Trophoblast cell (in vitro differentiated cells and primary cell): Measurements from ENCODE around the gene CARD9.

Experiments used
- DNase-seq, 2 donors: peaks; one replicate each; pipeline ENCODE4 v3.0.0-alpha.2; 2016
- H2AFZ ChIP-seq: 2 replicates; pipeline ENCODE4 v1.6.1; 2013; ENCODE audit warnings: low read length, moderate library complexity, mild to moderate bottlenecking; ENCODE audit not compliant: insufficient read depth, poor library complexity
- H2AK5ac ChIP-seq: 2 replicates; pipeline ENCODE4 v1.6.1; 2013; ENCODE audit warnings: mild to moderate bottlenecking, low read length
- H2BK120ac ChIP-seq: 2 replicates; pipeline ENCODE4 v1.6.1; 2013; ENCODE audit warnings: low read length, mild to moderate bottlenecking, moderate library complexity; ENCODE audit not compliant: insufficient read depth, poor library complexity
- H2BK12ac ChIP-seq: 2 replicates; pipeline ENCODE4 v1.6.1; 2013; ENCODE audit warnings: mild to moderate bottlenecking, low read length, moderate library complexity
- H2BK5ac ChIP-seq: 2 replicates; pipeline ENCODE4 v1.6.1; 2013; ENCODE audit warnings: low read length, low read depth, moderate library complexity, mild to moderate bottlenecking; ENCODE audit not compliant: poor library complexity
- H3K14ac ChIP-seq: 2 replicates; pipeline ENCODE4 v1.6.1; 2013; ENCODE audit warnings: mild to moderate bottlenecking, low read length
- H3K18ac ChIP-seq: 2 replicates; pipeline ENCODE4 v1.6.1; 2013; ENCODE audit warnings: mild to moderate bottlenecking, low read length
- H3K23ac ChIP-seq: 2 replicates; pipeline ENCODE4 v1.6.1; 2013; ENCODE audit warnings: low read length
- H3K27ac ChIP-seq: 2 replicates; pipeline ENCODE4 v1.5.1; 2013; ENCODE audit warnings: low read depth, mild to moderate bottlenecking, inconsistent platforms, low read length, moderate library complexity
- H3K27me3 ChIP-seq: 2 replicates; pipeline ENCODE4 v1.6.1; 2013; ENCODE audit warnings: inconsistent platforms, mild to moderate bottlenecking, low read length, moderate library complexity; ENCODE audit not compliant: insufficient read depth
- H3K36me3 ChIP-seq, 2 experiments: 1 replicate in 1 of 2; 2 replicates in 1 of 2; pipeline ENCODE4 v1.6.1; 2013; ENCODE audit warnings: low read length in 2 of 2, mild to moderate bottlenecking in 2 of 2, moderate library complexity in 1 of 2; ENCODE audit not compliant: insufficient read depth in 2 of 2, control insufficient read depth in 1 of 2
- H3K4ac ChIP-seq: 2 replicates; pipeline ENCODE4 v1.6.1; 2013; ENCODE audit warnings: low read depth, mild to moderate bottlenecking, low read length, moderate library complexity
- H3K4me1 ChIP-seq, 2 experiments: 1 replicate in 1 of 2; 2 replicates in 1 of 2; pipeline ENCODE4 v1.6.1; 2013; ENCODE audit warnings: low read length in 2 of 2, mild to moderate bottlenecking in 2 of 2, moderate library complexity in 1 of 2; ENCODE audit not compliant: insufficient read depth in 2 of 2, control insufficient read depth in 1 of 2
- H3K4me2 ChIP-seq: 2 replicates; pipeline ENCODE4 v1.6.1; 2013; ENCODE audit warnings: inconsistent platforms, mild to moderate bottlenecking, low read length, moderate library complexity
- H3K4me3 ChIP-seq: 2 replicates; pipeline ENCODE4 v1.5.1; 2013; ENCODE audit warnings: mild to moderate bottlenecking, low read depth, low read length, inconsistent platforms
- H3K79me1 ChIP-seq: one replicate; pipeline ENCODE4 v1.6.1; 2013; ENCODE audit warnings: low read length
- H3K79me2 ChIP-seq: 2 replicates; pipeline ENCODE4 v1.6.1; 2013; ENCODE audit warnings: low read length, mild to moderate bottlenecking; ENCODE audit not compliant: control insufficient read depth, insufficient read depth, poor library complexity
- H3K9ac ChIP-seq: 2 replicates; pipeline ENCODE4 v1.6.1; 2013; ENCODE audit warnings: mild to moderate bottlenecking, low read length
- H3K9me3 ChIP-seq: 2 replicates; pipeline ENCODE4 v1.6.1; 2013; ENCODE audit warnings: low read depth, mild to moderate bottlenecking, control low read depth, inconsistent platforms, low read length; ENCODE audit not compliant: insufficient read depth
- H4K12ac ChIP-seq: 2 replicates; pipeline ENCODE4 v1.6.1; 2013; ENCODE audit warnings: low read depth, mild to moderate bottlenecking, low read length, moderate library complexity
- H4K8ac ChIP-seq: 2 replicates; pipeline ENCODE4 v1.6.1; 2013; ENCODE audit warnings: low read depth, mild to moderate bottlenecking, low read length, moderate library complexity
- H4K91ac ChIP-seq: one replicate; pipeline ENCODE4 v1.6.1; 2013; ENCODE audit warnings: low read depth, mild to moderate bottlenecking, low read length, moderate library complexity
- WGBS: extraction: QIAGEN DNeasy Blood & Tissue Kit; methylation state at CpG from one replicate; pipeline ENCODE4 v1.1.7; 2013; ENCODE audit warnings: missing lambda C conversion rate; ENCODE audit not compliant: insufficient read length, insufficient coverage; ENCODE audit errors: extremely low coverage; 5-methylcytosine and 5-hydroxymethylcytosine counted together

CARD9 gene

GRCh38 chr9:136341042-136341655 is 32.3 kb downstream of the CARD9 start:
- H3K9me3 ChIP-seq, result no peaks in the 10 kb centered on the region
- no peak overlapping the region for H2BK12ac ChIP-seq
- H3K4me1 ChIP-seq, result peaks cover 19 to 23% of the 10 kb centered on the region in 2 experiments
- no peak overlapping the region for H3K4me3 ChIP-seq
- no peak overlapping the region for H4K91ac ChIP-seq
- no peak overlapping the region for H3K18ac ChIP-seq
- H3K4me2 ChIP-seq, result no peak overlapping the region
- H4K8ac ChIP-seq, result no peak overlapping the region
- no peak overlapping the region for H3K4ac ChIP-seq
- H4K12ac ChIP-seq, result no peak overlapping the region
- H3K9ac ChIP-seq, result no peak overlapping the region
- no peak overlapping the region for H3K23ac ChIP-seq
- H3K14ac ChIP-seq, result no peak overlapping the region
- H3K79me1 ChIP-seq, result peaks cover 3% of the 10 kb centered on the region
- no peaks in the 10 kb centered on the region for H3K79me2 ChIP-seq
- no CpG with 5 or more reads among the region's 18 CpGs for WGBS
- no peaks in the 10 kb centered on the region for H3K27me3 ChIP-seq
- DNase-seq, result peak; percentile 10 to 57
- no peak overlapping the region for H2BK120ac ChIP-seq
- H2AK5ac ChIP-seq, result no peak overlapping the region
- no peak overlapping the region for H2AFZ ChIP-seq
- no peak overlapping the region for H3K27ac ChIP-seq
- no peak overlapping the region for H2BK5ac ChIP-seq
- peaks cover 34% of the 10 kb centered on the region in 2 experiments for H3K36me3 ChIP-seq

- no peak overlapping the region for H4K8ac ChIP-seq
Measured at GRCh38 chr9:136340356-136341041, 33.0 kb downstream of the CARD9 start.

GRCh38 chr9:136339958-136340310 is 33.5 kb downstream of the CARD9 start:
- no CpG with 5 or more reads among the region's 12 CpGs for WGBS
- Histone ChIP-seq H3K79me1 (peaks cover 3% of the 10 kb centered on the region), H3K27ac (no peak overlapping the region)

More at GRCh38 chr9:136340356-136341041, 33.0 kb downstream of the CARD9 start:
- Histone ChIP-seq H2BK12ac (no peak overlapping the region), H3K4me2 (no peak overlapping the region), H3K4me1 (peaks cover 13 to 17% of the 10 kb centered on the region in 2 experiments), H3K14ac (no peak overlapping the region), H3K9me3 (no peaks in the 10 kb centered on the region), H3K36me3 (peaks cover 39 to 40% of the 10 kb centered on the region in 2 experiments), H3K18ac (no peak overlapping the region), H2BK5ac (no peak overlapping the region), H3K79me1 (peaks cover 3% of the 10 kb centered on the region), H3K4me3 (no peak overlapping the region), H4K91ac (no peak overlapping the region), H2AK5ac (no peak overlapping the region), H2BK120ac (no peak overlapping the region), H3K9ac (no peak overlapping the region), H3K27me3 (no peaks in the 10 kb centered on the region), H3K27ac (no peak overlapping the region), H4K12ac (no peak overlapping the region), H2AFZ (no peak overlapping the region), H3K23ac (no peak overlapping the region), H3K4ac (no peak overlapping the region), H3K79me2 (no peaks in the 10 kb centered on the region)
- no peak for DNase-seq
- WGBS, result no CpG with 5 or more reads among the region's 28 CpGs

GRCh38 chr9:136339173-136339957 is 34.1 kb downstream of the CARD9 start:
- Histone ChIP-seq H3K9ac (no peak overlapping the region), H3K9me3 (no peaks in the 10 kb centered on the region)
- peak; percentile 67 to 86 for DNase-seq

More at GRCh38 chr9:136339958-136340310, 33.5 kb downstream of the CARD9 start:
- peaks cover 40 to 43% of the 10 kb centered on the region in 2 experiments for H3K36me3 ChIP-seq
- no peak overlapping the region for H3K9ac ChIP-seq
- no peak overlapping the region for H3K14ac ChIP-seq
- H3K23ac ChIP-seq, result no peak overlapping the region
- H2AK5ac ChIP-seq, result no peak overlapping the region
- H4K12ac ChIP-seq, result no peak overlapping the region
- H2BK120ac ChIP-seq, result no peak overlapping the region
- no peak for DNase-seq
- no peak overlapping the region for H4K8ac ChIP-seq
- no peak overlapping the region for H4K91ac ChIP-seq
- H3K79me2 ChIP-seq, result no peaks in the 10 kb centered on the region
- H2AFZ ChIP-seq, result no peak overlapping the region
- H3K4ac ChIP-seq, result no peak overlapping the region
- peaks cover 9 to 12% of the 10 kb centered on the region in 2 experiments for H3K4me1 ChIP-seq
- no peaks in the 10 kb centered on the region for H3K9me3 ChIP-seq
- H2BK5ac ChIP-seq, result no peak overlapping the region
- H3K4me3 ChIP-seq, result no peak overlapping the region
- H3K27me3 ChIP-seq, result no peaks in the 10 kb centered on the region
- H3K18ac ChIP-seq, result no peak overlapping the region
- no peak overlapping the region for H3K4me2 ChIP-seq
- no peak overlapping the region for H2BK12ac ChIP-seq

More at GRCh38 chr9:136339173-136339957, 34.1 kb downstream of the CARD9 start:
- H3K18ac ChIP-seq, result no peak overlapping the region
- no peak overlapping the region for H2BK5ac ChIP-seq
- no peaks in the 10 kb centered on the region for H3K27me3 ChIP-seq
- H2BK120ac ChIP-seq, result no peak overlapping the region
- H3K4me3 ChIP-seq, result no peak overlapping the region
- WGBS, result no CpG with 5 or more reads among the region's 32 CpGs
- H3K4me2 ChIP-seq, result no peak overlapping the region
- no peak overlapping the region for H3K14ac ChIP-seq
- H4K12ac ChIP-seq, result no peak overlapping the region
- peaks cover 3% of the 10 kb centered on the region for H3K79me1 ChIP-seq
- H3K4me1 ChIP-seq, result peaks cover 9 to 12% of the 10 kb centered on the region in 2 experiments
- no peak overlapping the region for H3K23ac ChIP-seq
- no peak overlapping the region for H4K8ac ChIP-seq
- peaks cover 40 to 49% of the 10 kb centered on the region in 2 experiments for H3K36me3 ChIP-seq
- H3K4ac ChIP-seq, result no peak overlapping the region
- no peaks in the 10 kb centered on the region for H3K79me2 ChIP-seq
- H2BK12ac ChIP-seq, result no peak overlapping the region
- H3K27ac ChIP-seq, result no peak overlapping the region
- no peak overlapping the region for H2AFZ ChIP-seq
- H2AK5ac ChIP-seq, result no peak overlapping the region
- no peak overlapping the region for H4K91ac ChIP-seq
